ENCODE measurements around the gene ASIC1. TPM values are rescaled to one million over a fixed set of nuclear protein-coding genes. Genes with fewer than 3 reads are reported as not detected.

ASIC1 gene
- polyA plus RNA-seq, 3 donors, result not detected

DNA sequence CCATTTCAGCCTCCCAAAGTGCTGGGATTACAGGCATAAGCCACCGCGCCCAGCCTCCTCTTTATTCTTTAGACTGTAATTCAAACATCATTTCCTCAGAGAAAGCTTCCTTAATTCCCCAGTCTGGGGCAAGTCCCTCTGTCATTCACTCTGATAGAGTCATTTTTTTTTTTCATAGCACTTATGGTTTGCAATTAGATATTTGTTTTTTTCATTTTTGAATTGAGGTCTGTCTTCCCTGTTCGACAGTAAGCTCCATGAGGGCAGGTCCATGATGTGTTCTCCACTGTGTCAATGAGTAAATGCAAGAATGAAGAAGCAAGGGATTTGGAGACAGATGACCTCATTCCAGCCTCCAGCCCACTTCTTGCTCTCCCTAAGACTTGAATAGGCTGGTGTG is 12.1 kb downstream of the ASIC1 start:
- no peak for DNase-seq
- Mint-ChIP-seq H3K4me1 (peaks cover 10% of the 10 kb centered on the region), H3K36me3 (no peaks in the 10 kb centered on the region), H3K4me3 (peak overlapping the region in 1 of 2 donors; percentile 10), H3K27ac (peak overlapping the region in 1 of 7 donors; percentile 36), H3K9me3 (peaks cover 0 to 2% (median 0%) of the 10 kb centered on the region in 7 donors), H3K27me3 (ENCODE audit: low read depth in 3 of 3) (peaks cover 8 to 21% (median 11%) of the 10 kb centered on the region in 3 donors)
- H3K4me2 ChIP-seq (replicated peaks; ENCODE audit: extremely low read depth, low read length, poor library complexity, severe bottlenecking), result no peak overlapping the region
- no peak overlapping the region for H3K4me3 ChIP-seq (replicated peaks in 1 of 3; ENCODE audit: low read depth in 2 of 3, low read length in 3 of 3)
- intact Hi-C loops (cut with micrococcal nuclease), result no loop called here
- WGBS (ENCODE audit: insufficient coverage), result no CpG with 5 or more reads among the region's 3 CpGs
- no peak overlapping the region for H3K9ac ChIP-seq (ENCODE audit: insufficient read depth, low read length, poor library complexity, severe bottlenecking)
- no peak for TF ChIP-seq CTCF (IDR thresholded peaks at IDR 0.05)
- no peak overlapping the region for H2AFZ ChIP-seq (ENCODE audit: insufficient read depth, low read depth, low read length, poor library complexity, severe bottlenecking)
- H3K9me3 ChIP-seq (replicated peaks in 1 of 2; ENCODE audit: control insufficient read depth in 1 of 2, insufficient read depth in 1 of 2, low read length in 2 of 2), result no peaks in the 10 kb centered on the region
- no peaks in the 10 kb centered on the region for H3K79me2 ChIP-seq (ENCODE audit: insufficient read depth, low read length)
- no peaks in the 10 kb centered on the region for H3K36me3 ChIP-seq (replicated peaks in 1 of 2; ENCODE audit: control insufficient read depth in 1 of 2, insufficient read depth in 2 of 2, low read length in 2 of 2)
- no peaks in the 10 kb centered on the region for H4K20me1 ChIP-seq (ENCODE audit: insufficient read depth, low read length)
- peaks cover 0 to 15% of the 10 kb centered on the region in 2 donors for H3K4me1 ChIP-seq (ENCODE audit: control insufficient read depth in 1 of 2, insufficient read depth in 2 of 2, low read length in 2 of 2)
- H3K27me3 ChIP-seq (ENCODE audit: control insufficient read depth in 2 of 2, insufficient read depth in 2 of 2, low read length in 2 of 2), result peaks cover 0 to 4% of the 10 kb centered on the region in 2 donors
- H3K27ac ChIP-seq (ENCODE audit: low read depth in 1 of 2, low read length in 2 of 2), result no peak overlapping the region

DNA sequence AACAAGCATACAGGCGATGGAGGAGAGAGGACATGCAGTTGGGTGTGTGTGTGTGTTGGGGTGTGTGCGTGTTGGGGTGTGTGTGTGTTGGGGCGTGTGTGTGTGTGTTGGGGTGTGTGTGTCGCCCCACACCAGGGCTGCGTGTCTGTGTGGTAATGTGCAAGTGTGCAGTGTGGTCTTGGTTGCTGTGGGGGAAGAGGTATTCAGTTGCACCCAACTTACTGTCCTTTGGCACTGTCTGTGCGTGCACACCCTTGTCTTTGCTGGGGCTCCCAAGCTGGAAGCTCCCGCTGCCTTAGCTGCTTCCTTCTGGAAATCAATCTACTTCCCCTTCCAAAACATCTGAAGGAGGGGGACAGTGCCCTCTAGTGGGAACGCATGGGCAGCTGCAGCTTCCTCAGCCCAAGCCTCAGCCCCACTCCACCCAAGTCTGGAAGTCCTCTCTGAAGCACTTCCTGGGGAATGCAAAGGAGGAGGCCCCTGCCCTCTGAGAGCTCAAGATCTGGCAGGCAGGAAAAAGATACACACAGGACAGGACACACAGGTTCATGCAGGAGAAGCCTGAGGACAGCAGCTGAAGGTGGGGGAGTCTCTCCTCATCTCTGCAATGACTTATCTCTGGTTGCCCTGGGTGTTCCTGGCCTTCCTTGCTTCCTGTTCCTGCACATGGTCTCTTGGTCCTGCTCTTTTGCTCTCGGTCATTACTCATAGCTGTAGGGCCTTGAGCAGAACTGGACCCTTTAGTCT is 13.1 kb downstream of the ASIC1 start:
- H2AFZ ChIP-seq (ENCODE audit: insufficient read depth, low read depth, low read length, poor library complexity, severe bottlenecking), result no peak overlapping the region
- H3K4me3 ChIP-seq (replicated peaks in 1 of 3; ENCODE audit: low read depth in 2 of 3, low read length in 3 of 3), result no peak overlapping the region
- no peak overlapping the region for H3K27ac Mint-ChIP-seq
- H3K36me3 ChIP-seq (replicated peaks in 1 of 2; ENCODE audit: control insufficient read depth in 1 of 2, insufficient read depth in 2 of 2, low read length in 2 of 2), result no peaks in the 10 kb centered on the region
- peak; percentile 90 for TF ChIP-seq CTCF (IDR thresholded peaks at IDR 0.05)
- H3K79me2 ChIP-seq (ENCODE audit: insufficient read depth, low read length), result no peaks in the 10 kb centered on the region
- no peak overlapping the region for H3K9ac ChIP-seq (ENCODE audit: insufficient read depth, low read length, poor library complexity, severe bottlenecking)
- H3K4me2 ChIP-seq (replicated peaks; ENCODE audit: extremely low read depth, low read length, poor library complexity, severe bottlenecking), result no peak overlapping the region
- 60% methylated on average over 6 of the region's 9 CpGs for WGBS (ENCODE audit: insufficient coverage)
- no peak overlapping the region for H3K4me3 Mint-ChIP-seq
- H3K4me1 Mint-ChIP-seq, result peaks cover 11% of the 10 kb centered on the region
- intact Hi-C loops (cut with micrococcal nuclease), result loop anchor here (1.0 kb wide), 1 partner anchor 103 kb away; no protein-coding TSS in a partner anchor
- H3K4me1 ChIP-seq (ENCODE audit: control insufficient read depth in 1 of 2, insufficient read depth in 2 of 2, low read length in 2 of 2), result peaks cover 0 to 15% of the 10 kb centered on the region in 2 donors
- H3K27me3 ChIP-seq (ENCODE audit: control insufficient read depth in 2 of 2, insufficient read depth in 2 of 2, low read length in 2 of 2), result peaks cover 0 to 4% of the 10 kb centered on the region in 2 donors
- no peak overlapping the region for H3K27ac ChIP-seq (ENCODE audit: low read depth in 1 of 2, low read length in 2 of 2)
- peaks cover 5 to 18% (median 11%) of the 10 kb centered on the region in 3 donors for H3K27me3 Mint-ChIP-seq (ENCODE audit: low read depth in 3 of 3)
- H3K9me3 ChIP-seq (replicated peaks in 1 of 2; ENCODE audit: control insufficient read depth in 1 of 2, insufficient read depth in 1 of 2, low read length in 2 of 2), result no peaks in the 10 kb centered on the region
- H3K9me3 Mint-ChIP-seq, result peaks cover 0 to 2% (median 0%) of the 10 kb centered on the region in 7 donors
- H4K20me1 ChIP-seq (ENCODE audit: insufficient read depth, low read length), result no peaks in the 10 kb centered on the region
- H3K36me3 Mint-ChIP-seq, result no peaks in the 10 kb centered on the region
- DNase-seq, result peak; percentile 74 to 84 (median 80)

Measured in CD14-positive monocyte (primary cell).